ENCODE data around the gene CCDC150.
"Not testable (repeated sequence)": the region's sequence is repeated elsewhere in the genome, so short reads cannot be mapped to it uniquely, and the experiment has no call there.

CCDC150 gene

GRCh38 chr2:196655761-196656160, 16.2 kb downstream of the CCDC150 start:
- H3K36me3 Mint-ChIP-seq: peaks cover 44% of the 10 kb centered on the region
- H3K27me3 Mint-ChIP-seq: no peaks in the 10 kb centered on the region
- CTCF ChIA-PET: interaction anchor here (0.7 kb wide), 1 partner anchor 95 kb away, joined by 3 read pairs; no protein-coding TSS in a partner anchor
- no peak for DNase-seq
- H3K9me3 Mint-ChIP-seq: peaks cover 31% of the 10 kb centered on the region
- no peaks in the 10 kb centered on the region for H3K4me1 Mint-ChIP-seq
- no peak overlapping the region for H3K27ac Mint-ChIP-seq
- no peak overlapping the region for H3K4me3 Mint-ChIP-seq

- no peak for DNase-seq
- no peaks in the 10 kb centered on the region for H3K4me1 Mint-ChIP-seq
- H3K27me3 Mint-ChIP-seq: no peaks in the 10 kb centered on the region
- CTCF ChIA-PET: no interaction called here
- H3K4me3 Mint-ChIP-seq: no peak overlapping the region
- H3K27ac Mint-ChIP-seq: no peak overlapping the region
- H3K9me3 Mint-ChIP-seq: peaks cover 17% of the 10 kb centered on the region
- peaks cover 33% of the 10 kb centered on the region for H3K36me3 Mint-ChIP-seq
Observed at GRCh38 chr2:196657333-196657732, 17.8 kb downstream of the CCDC150 start.

GRCh38 chr2:196659844-196660243, 20.3 kb downstream of the CCDC150 start:
- CTCF ChIA-PET: no interaction called here
- no peak for DNase-seq
- H3K27me3 Mint-ChIP-seq: no peaks in the 10 kb centered on the region
- H3K4me3 Mint-ChIP-seq: no peak overlapping the region
- no peak overlapping the region for H3K27ac Mint-ChIP-seq
- H3K36me3 Mint-ChIP-seq: peaks cover 17% of the 10 kb centered on the region
- peaks cover under 1% of the 10 kb centered on the region for H3K9me3 Mint-ChIP-seq
- no peaks in the 10 kb centered on the region for H3K4me1 Mint-ChIP-seq

GRCh38 chr2:196660244-196660643, 20.7 kb downstream of the CCDC150 start:
- Mint-ChIP-seq H3K27ac (no peak overlapping the region), H3K4me1 (no peaks in the 10 kb centered on the region), H3K27me3 (no peaks in the 10 kb centered on the region), H3K4me3 (no peak overlapping the region), H3K36me3 (peaks cover 17% of the 10 kb centered on the region), H3K9me3 (no peaks in the 10 kb centered on the region)
- CTCF ChIA-PET: no interaction called here
- no peak for DNase-seq

- DNase-seq: no peak
- Mint-ChIP-seq H3K36me3 (peaks cover 5% of the 10 kb centered on the region), H3K9me3 (no peaks in the 10 kb centered on the region), H3K27me3 (no peaks in the 10 kb centered on the region), H3K4me3 (no peak overlapping the region), H3K27ac (no peak overlapping the region), H3K4me1 (no peaks in the 10 kb centered on the region)
- CTCF ChIA-PET: no interaction called here
Observed at GRCh38 chr2:196670342-196670741, 30.8 kb downstream of the CCDC150 start.

GRCh38 chr2:196675963-196676362, 36.4 kb downstream of the CCDC150 start:
- H3K36me3 Mint-ChIP-seq: peaks cover 16% of the 10 kb centered on the region
- H3K27me3 Mint-ChIP-seq: no peaks in the 10 kb centered on the region
- no peaks in the 10 kb centered on the region for H3K4me1 Mint-ChIP-seq
- H3K27ac Mint-ChIP-seq: no peak overlapping the region
- H3K4me3 Mint-ChIP-seq: no peak overlapping the region
- H3K9me3 Mint-ChIP-seq: no peaks in the 10 kb centered on the region
- CTCF ChIA-PET: no interaction called here
- DNase-seq: no peak

GRCh38 chr2:196677404-196677803, 37.9 kb downstream of the CCDC150 start:
- Mint-ChIP-seq H3K27me3 (no peaks in the 10 kb centered on the region), H3K27ac (no peak overlapping the region), H3K4me3 (no peak overlapping the region), H3K9me3 (no peaks in the 10 kb centered on the region), H3K36me3 (peaks cover 16% of the 10 kb centered on the region), H3K4me1 (no peaks in the 10 kb centered on the region)
- DNase-seq: no peak
- CTCF ChIA-PET: no interaction called here

GRCh38 chr2:196679368-196679767, 39.9 kb downstream of the CCDC150 start:
- CTCF ChIA-PET: no interaction called here
- no peaks in the 10 kb centered on the region for H3K4me1 Mint-ChIP-seq
- H3K27me3 Mint-ChIP-seq: no peaks in the 10 kb centered on the region
- H3K4me3 Mint-ChIP-seq: no peak overlapping the region
- H3K9me3 Mint-ChIP-seq: peaks cover 4% of the 10 kb centered on the region
- peaks cover 18% of the 10 kb centered on the region for H3K36me3 Mint-ChIP-seq
- H3K27ac Mint-ChIP-seq: no peak overlapping the region
- DNase-seq: no peak

- peaks cover 13% of the 10 kb centered on the region for H3K36me3 Mint-ChIP-seq
- no peak overlapping the region for H3K27ac Mint-ChIP-seq
- H3K4me1 Mint-ChIP-seq: no peaks in the 10 kb centered on the region
- H3K27me3 Mint-ChIP-seq: no peaks in the 10 kb centered on the region
- H3K4me3 Mint-ChIP-seq: no peak overlapping the region
- H3K9me3 Mint-ChIP-seq: peaks cover 9% of the 10 kb centered on the region
- CTCF ChIA-PET: no interaction called here
- DNase-seq: no peak
Observed at GRCh38 chr2:196681510-196681909, 42.0 kb downstream of the CCDC150 start.

GRCh38 chr2:196685792-196686191, 46.3 kb downstream of the CCDC150 start:
- H3K27me3 Mint-ChIP-seq: no peaks in the 10 kb centered on the region
- H3K27ac Mint-ChIP-seq: no peak overlapping the region
- DNase-seq: no peak
- peaks cover 20% of the 10 kb centered on the region for H3K9me3 Mint-ChIP-seq
- no peaks in the 10 kb centered on the region for H3K4me1 Mint-ChIP-seq
- H3K4me3 Mint-ChIP-seq: no peak overlapping the region
- CTCF ChIA-PET: no interaction called here
- peaks cover 13% of the 10 kb centered on the region for H3K36me3 Mint-ChIP-seq

- H3K36me3 Mint-ChIP-seq: peaks cover 13% of the 10 kb centered on the region
- H3K4me3 Mint-ChIP-seq, H3K4me1 Mint-ChIP-seq, DNase-seq, H3K27me3 Mint-ChIP-seq, H3K27ac Mint-ChIP-seq: not testable (repeated sequence)
- H3K9me3 Mint-ChIP-seq: peaks cover 20% of the 10 kb centered on the region
- CTCF ChIA-PET: interaction anchor here (1.4 kb wide), 1 partner anchor 64 kb away, joined by 4 read pairs; no protein-coding TSS in a partner anchor
Observed at GRCh38 chr2:196686737-196687136, 47.2 kb downstream of the CCDC150 start.

- no peaks in the 10 kb centered on the region for H3K9me3 Mint-ChIP-seq
- no peaks in the 10 kb centered on the region for H3K36me3 Mint-ChIP-seq
- no peaks in the 10 kb centered on the region for H3K27me3 Mint-ChIP-seq
- CTCF ChIA-PET: no interaction called here
- no peak overlapping the region for H3K4me3 Mint-ChIP-seq
- no peak for DNase-seq
- H3K4me1 Mint-ChIP-seq: no peaks in the 10 kb centered on the region
- no peak overlapping the region for H3K27ac Mint-ChIP-seq
Observed at GRCh38 chr2:196696423-196697079, 57.0 kb downstream of the CCDC150 start.

- H3K9me3 Mint-ChIP-seq: no peaks in the 10 kb centered on the region
- no peak overlapping the region for H3K4me3 Mint-ChIP-seq
- no peak for DNase-seq
- H3K27me3 Mint-ChIP-seq: no peaks in the 10 kb centered on the region
- no peaks in the 10 kb centered on the region for H3K36me3 Mint-ChIP-seq
- CTCF ChIA-PET: no interaction called here
- no peak overlapping the region for H3K27ac Mint-ChIP-seq
- H3K4me1 Mint-ChIP-seq: no peaks in the 10 kb centered on the region
Observed at GRCh38 chr2:196697825-196698224, 58.3 kb downstream of the CCDC150 start.

- no peak for DNase-seq
- CTCF ChIA-PET: no interaction called here
Observed at GRCh38 chr2:196702641-196703040, 63.1 kb downstream of the CCDC150 start.

GRCh38 chr2:196703695-196704094, 64.2 kb downstream of the CCDC150 start:
- peaks cover 3% of the 10 kb centered on the region for H3K4me1 Mint-ChIP-seq
- H3K27ac Mint-ChIP-seq: no peak overlapping the region
- no peak for DNase-seq
- peaks cover 2% of the 10 kb centered on the region for H3K36me3 Mint-ChIP-seq
- H3K27me3 Mint-ChIP-seq: no peaks in the 10 kb centered on the region
- H3K4me3 Mint-ChIP-seq: no peak overlapping the region
- CTCF ChIA-PET: interaction anchor here (0.6 kb wide), 1 partner anchor 16 kb away, joined by 3 read pairs; no protein-coding TSS in a partner anchor
- peaks cover under 1% of the 10 kb centered on the region for H3K9me3 Mint-ChIP-seq

More at GRCh38 chr2:196702641-196703040, 63.1 kb downstream of the CCDC150 start:
- Mint-ChIP-seq H3K4me1 (peaks cover 3% of the 10 kb centered on the region), H3K36me3 (peaks cover 2% of the 10 kb centered on the region), H3K4me3 (no peak overlapping the region), H3K27ac (no peak overlapping the region), H3K27me3 (no peaks in the 10 kb centered on the region), H3K9me3 (no peaks in the 10 kb centered on the region)

All from activated naive CD4-positive, alpha-beta T cell treated with anti-CD3 and anti-CD28 coated beads, Interleukin-2, amount 10 ng/mL, durations not matched to agents 7 days and 5 days (primary cell).